ENCODE measurements around the gene PROSER3.

Gene PROSER3

GRCh38 chr19:35743640-35744429 is 14.1 kb upstream of the PROSER3 start:
- H3K36me3 ChIP-seq (ENCODE audit: control insufficient read depth in 4 of 4, insufficient read depth in 4 of 4, low read length in 3 of 4): peaks cover 0 to 9% (median under 1%) of the 10 kb centered on the region in 4 experiments
- H3K27me3 ChIP-seq (replicated peaks in 2 of 5; ENCODE audit: control insufficient read depth in 4 of 5, insufficient read depth in 5 of 5, low read length in 4 of 5): no peaks in the 10 kb centered on the region
- no peak overlapping the region for H3K27ac ChIP-seq (ENCODE audit: insufficient read depth in 1 of 2, low read depth in 1 of 2, low read length in 2 of 2, poor library complexity in 1 of 2, severe bottlenecking in 2 of 2)
- peak overlapping the region in 4 of 7 experiments; percentile 83 to 96 (median 91) for H3K4me3 ChIP-seq (ENCODE audit: control insufficient read depth in 1 of 7, extremely low read depth in 1 of 7, insufficient read depth in 4 of 7, low read depth in 2 of 7, low read length in 6 of 7)
- peaks cover 12 to 72% (median 63%) of the 10 kb centered on the region in 4 experiments for H3K4me1 ChIP-seq (ENCODE audit: control extremely low read depth in 1 of 4, control insufficient read depth in 4 of 4, insufficient read depth in 4 of 4, low read length in 3 of 4)
- DNase-seq: no peak
- WGBS (ENCODE audit: insufficient coverage): 93% methylated on average over 15 of the region's 19 CpGs
- H3K9me3 ChIP-seq (ENCODE audit: control extremely low read depth in 1 of 5, control insufficient read depth in 4 of 5, insufficient read depth in 2 of 5, low read depth in 1 of 5, low read length in 4 of 5): no peaks in the 10 kb centered on the region
- POLR2A ChIA-PET: no interaction called here
- CTCF ChIA-PET: interaction anchor here (0.8 to 2.6 kb wide), 3 partner anchors 12 to 76 kb away, joined by 3 to 6 read pairs (median 4); partner anchors contain the start of gene HSPB6

DNA sequence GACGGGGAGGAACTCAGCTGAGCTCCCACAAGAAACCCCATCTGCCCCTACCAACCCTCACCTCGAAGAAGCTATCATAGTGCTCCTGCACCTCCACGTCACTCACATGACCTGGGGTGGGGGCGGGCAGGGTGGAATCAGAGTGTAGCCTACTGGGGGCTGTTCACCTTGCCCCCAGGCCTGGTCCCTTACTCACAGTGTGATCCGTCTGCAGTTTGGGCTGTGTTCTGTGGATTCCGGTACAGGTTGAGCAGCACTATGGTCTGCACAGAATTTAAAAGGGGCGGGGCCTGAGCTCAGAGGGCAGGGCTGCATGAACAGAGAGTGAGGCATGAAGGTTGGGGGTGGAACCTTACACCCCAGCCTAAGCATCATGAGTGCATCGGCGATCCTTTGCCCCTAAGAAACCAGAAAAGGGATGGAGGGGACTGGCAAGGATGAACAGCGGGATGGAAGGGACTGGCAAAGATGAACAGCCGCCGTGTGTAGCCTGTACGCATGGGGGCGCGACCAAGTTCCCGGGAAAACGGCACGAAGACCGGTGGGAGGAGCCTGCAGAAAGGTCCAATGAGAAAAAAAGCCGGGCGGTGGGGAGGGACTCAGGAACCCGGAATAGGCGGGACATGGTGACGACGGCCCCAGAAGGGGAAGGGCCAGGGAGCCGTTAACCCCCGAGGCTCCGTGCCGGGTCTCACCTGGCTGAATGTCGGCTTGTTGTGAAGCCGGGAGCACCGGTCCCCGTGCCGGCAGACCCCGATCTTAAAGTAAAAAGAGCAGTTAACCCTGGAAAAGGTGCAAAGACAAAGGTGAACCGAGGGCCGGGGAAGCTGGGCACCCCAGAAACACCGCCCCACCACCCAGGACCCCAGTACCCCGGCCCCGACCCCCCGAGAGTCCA is 13.3 kb upstream of the PROSER3 start:
- ChIA-PET CTCF (interaction anchor here (0.8 to 2.6 kb wide), 4 partner anchors 11 to 75 kb away, joined by 3 to 6 read pairs (median 4); partner anchors contain the start of gene HSPB6), POLR2A (interaction anchor here (1.1 kb wide), 1 partner anchor 26 kb away, joined by 4 read pairs; no protein-coding TSS in a partner anchor)
- peaks cover 16 to 76% (median 67%) of the 10 kb centered on the region in 4 experiments for H3K4me1 ChIP-seq (ENCODE audit: control extremely low read depth in 1 of 4, control insufficient read depth in 4 of 4, insufficient read depth in 4 of 4, low read length in 3 of 4)
- H3K27me3 ChIP-seq (replicated peaks in 2 of 5; ENCODE audit: control insufficient read depth in 4 of 5, insufficient read depth in 5 of 5, low read length in 4 of 5): no peaks in the 10 kb centered on the region
- WGBS (ENCODE audit: insufficient coverage): 7% methylated on average over 36 of the region's 41 CpGs
- H3K36me3 ChIP-seq (ENCODE audit: control insufficient read depth in 4 of 4, insufficient read depth in 4 of 4, low read length in 3 of 4): peaks cover 0 to 2% (median 0%) of the 10 kb centered on the region in 4 experiments
- H3K27ac ChIP-seq (ENCODE audit: insufficient read depth in 1 of 2, low read depth in 1 of 2, low read length in 2 of 2, poor library complexity in 1 of 2, severe bottlenecking in 2 of 2): peak overlapping the region; percentile 99 to 100
- H3K9me3 ChIP-seq (ENCODE audit: control extremely low read depth in 1 of 5, control insufficient read depth in 4 of 5, insufficient read depth in 2 of 5, low read depth in 1 of 5, low read length in 4 of 5): no peaks in the 10 kb centered on the region
- peak overlapping the region; percentile 46 to 96 (median 90) for H3K4me3 ChIP-seq (ENCODE audit: control insufficient read depth in 1 of 7, extremely low read depth in 1 of 7, insufficient read depth in 4 of 7, low read depth in 2 of 7, low read length in 6 of 7)
- peak; percentile 96 for DNase-seq

GRCh38 chr19:35745328-35746086 is 12.5 kb upstream of the PROSER3 start, which contains the start of the genes PSENEN and U2AF1L4:
PSENEN (plus strand) TSS chr19:35745651; CDS start chr19:35745931, 280 bp downstream.
U2AF1L4 (minus strand) TSS chr19:35745418; CDS start chr19:35745391, 27 bp downstream.
- CTCF ChIA-PET: interaction anchor here (1.2 kb wide), 1 partner anchor 31 kb away, joined by 3 read pairs; no protein-coding TSS in a partner anchor
- DNase-seq: peak; percentile 99 to 100 (median 100)

GRCh38 chr19:35746087-35746462 is 11.9 kb upstream of the PROSER3 start:
- Histone ChIP-seq H3K4me3 (ENCODE audit: control insufficient read depth in 1 of 7, extremely low read depth in 1 of 7, insufficient read depth in 4 of 7, low read depth in 2 of 7, low read length in 6 of 7) (peak overlapping the region; percentile 46 to 96 (median 90)), H3K27ac (ENCODE audit: insufficient read depth in 1 of 2, low read depth in 1 of 2, low read length in 2 of 2, poor library complexity in 1 of 2, severe bottlenecking in 2 of 2) (peak overlapping the region; percentile 99 to 100), H3K9me3 (ENCODE audit: control extremely low read depth in 1 of 5, control insufficient read depth in 4 of 5, insufficient read depth in 2 of 5, low read depth in 1 of 5, low read length in 4 of 5) (no peaks in the 10 kb centered on the region), H3K36me3 (ENCODE audit: control insufficient read depth in 4 of 4, insufficient read depth in 4 of 4, low read length in 3 of 4) (no peaks in the 10 kb centered on the region), H3K4me1 (ENCODE audit: control extremely low read depth in 1 of 4, control insufficient read depth in 4 of 4, insufficient read depth in 4 of 4, low read length in 3 of 4) (peaks cover 16 to 63% (median 56%) of the 10 kb centered on the region in 4 experiments), H3K27me3 (replicated peaks in 2 of 5; ENCODE audit: control insufficient read depth in 4 of 5, insufficient read depth in 5 of 5, low read length in 4 of 5) (no peaks in the 10 kb centered on the region)
- WGBS (ENCODE audit: insufficient coverage): 10% methylated on average over 3 of the region's 4 CpGs
- no peak for DNase-seq
- POLR2A ChIA-PET: no interaction called here
- CTCF ChIA-PET: no interaction called here

More at GRCh38 chr19:35745328-35746086, 12.5 kb upstream of the PROSER3 start, which contains the start of the genes PSENEN and U2AF1L4:
- Histone ChIP-seq H3K4me3 (ENCODE audit: control insufficient read depth in 1 of 7, extremely low read depth in 1 of 7, insufficient read depth in 4 of 7, low read depth in 2 of 7, low read length in 6 of 7) (peak within 1 kb of the TSS; percentile 46 to 96 (median 90)), H3K9me3 (ENCODE audit: control extremely low read depth in 1 of 5, control insufficient read depth in 4 of 5, insufficient read depth in 2 of 5, low read depth in 1 of 5, low read length in 4 of 5) (no peaks in the 10 kb centered on the region), H3K27me3 (replicated peaks in 2 of 5; ENCODE audit: control insufficient read depth in 4 of 5, insufficient read depth in 5 of 5, low read length in 4 of 5) (no peaks in the 10 kb centered on the region), H3K4me1 (ENCODE audit: control extremely low read depth in 1 of 4, control insufficient read depth in 4 of 4, insufficient read depth in 4 of 4, low read length in 3 of 4) (peaks cover 16 to 68% (median 61%) of the 10 kb centered on the region in 4 experiments), H3K36me3 (ENCODE audit: control insufficient read depth in 4 of 4, insufficient read depth in 4 of 4, low read length in 3 of 4) (no peaks in the 10 kb centered on the region), H3K27ac (ENCODE audit: insufficient read depth in 1 of 2, low read depth in 1 of 2, low read length in 2 of 2, poor library complexity in 1 of 2, severe bottlenecking in 2 of 2) (peak within 1 kb of the TSS; percentile 99 to 100)
- WGBS (ENCODE audit: insufficient coverage): 0% methylated on average over 32 of the region's 40 CpGs
- POLR2A ChIA-PET: interaction anchor here (1.1 kb wide), 1 partner anchor 27 kb away, joined by 4 read pairs; no protein-coding TSS in a partner anchor

DNA sequence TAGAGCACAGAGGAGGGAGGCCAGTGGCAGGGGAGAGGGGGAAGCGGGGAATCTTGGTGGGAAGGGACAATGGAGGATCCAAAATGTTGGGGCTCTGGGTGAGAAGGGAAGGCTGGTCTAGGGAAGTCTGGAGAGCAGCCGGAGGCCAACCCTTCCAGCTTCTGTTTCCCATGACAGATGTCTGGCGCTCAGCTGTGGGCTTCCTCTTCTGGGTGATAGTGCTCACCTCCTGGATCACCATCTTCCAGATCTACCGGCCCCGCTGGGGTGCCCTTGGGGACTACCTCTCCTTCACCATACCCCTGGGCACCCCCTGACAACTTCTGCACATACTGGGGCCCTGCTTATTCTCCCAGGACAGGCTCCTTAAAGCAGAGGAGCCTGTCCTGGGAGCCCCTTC is 11.4 kb upstream of the PROSER3 start:
- Histone ChIP-seq H3K4me3 (ENCODE audit: control insufficient read depth in 1 of 7, extremely low read depth in 1 of 7, insufficient read depth in 4 of 7, low read depth in 2 of 7, low read length in 6 of 7) (peak overlapping the region in 4 of 7 experiments; percentile 83 to 96 (median 93)), H3K4me1 (ENCODE audit: control extremely low read depth in 1 of 4, control insufficient read depth in 4 of 4, insufficient read depth in 4 of 4, low read length in 3 of 4) (peaks cover 16 to 58% (median 52%) of the 10 kb centered on the region in 4 experiments), H3K27ac (ENCODE audit: insufficient read depth in 1 of 2, low read depth in 1 of 2, low read length in 2 of 2, poor library complexity in 1 of 2, severe bottlenecking in 2 of 2) (peak overlapping the region in 1 of 2 experiments; percentile 100), H3K9me3 (ENCODE audit: control extremely low read depth in 1 of 5, control insufficient read depth in 4 of 5, insufficient read depth in 2 of 5, low read depth in 1 of 5, low read length in 4 of 5) (no peaks in the 10 kb centered on the region), H3K36me3 (ENCODE audit: control insufficient read depth in 4 of 4, insufficient read depth in 4 of 4, low read length in 3 of 4) (no peaks in the 10 kb centered on the region), H3K27me3 (replicated peaks in 2 of 5; ENCODE audit: control insufficient read depth in 4 of 5, insufficient read depth in 5 of 5, low read length in 4 of 5) (no peaks in the 10 kb centered on the region)
- ChIA-PET POLR2A (no interaction called here), CTCF (no interaction called here)
- no peak for DNase-seq
- 96% methylated on average over 4 of the region's 5 CpGs for WGBS (ENCODE audit: insufficient coverage)
